ENCODE measurements around the gene PBXIP1. TPM values are rescaled to one million over a fixed set of nuclear protein-coding genes. Genes with fewer than 3 reads are reported as not detected.

The PBXIP1 gene
- polyA plus RNA-seq, 1 donor (not counting 4 experiments of a cell fraction or from before 2014, with no cell fraction given): 15.6 TPM

- Histone ChIP-seq H3K4me1 (ENCODE audit: control insufficient read depth, extremely low read depth, insufficient read depth, low read length) (no peaks in the 10 kb centered on the region), H3K9me3 (ENCODE audit: control insufficient read depth, low read depth, low read length) (no peaks in the 10 kb centered on the region), H3K9me1 (ENCODE audit: control insufficient read depth, extremely low read depth, insufficient read depth, low read length) (no peaks in the 10 kb centered on the region), H3K36me3 (ENCODE audit: control insufficient read depth in 2 of 2, extremely low read depth in 1 of 2, insufficient read depth in 2 of 2, low read length in 2 of 2) (peaks cover 20 to 21% of the 10 kb centered on the region in 2 experiments), H3K9ac (ENCODE audit: control insufficient read depth, extremely low read depth, insufficient read depth, low read length) (no peak overlapping the region), H4K20me1 (ENCODE audit: control insufficient read depth, extremely low read depth, insufficient read depth, low read length) (peaks cover 3% of the 10 kb centered on the region), H3K27ac (ENCODE audit: control insufficient read depth, insufficient read depth, low read length) (no peak overlapping the region), H3K4me2 (ENCODE audit: control insufficient read depth, extremely low read depth, insufficient read depth, low read depth, low read length) (no peak overlapping the region), H3K4me3 (ENCODE audit: control insufficient read depth in 2 of 3, extremely low read depth in 1 of 3, insufficient read depth in 2 of 3, low read depth in 1 of 3, low read length in 3 of 3) (no peak overlapping the region), H3K79me2 (ENCODE audit: control insufficient read depth, insufficient read depth, low read length) (peaks cover 17% of the 10 kb centered on the region), H3K27me3 (ENCODE audit: control insufficient read depth, extremely low read depth, insufficient read depth, low read length) (no peaks in the 10 kb centered on the region), H2AFZ (ENCODE audit: control insufficient read depth, low read length) (no peak overlapping the region)
- FAIRE-seq (no peak), DNase-seq (ENCODE audit: low read depth, low spot score) (no peak)
- dilution Hi-C loops (cut with MboI; ENCODE audit: extremely low pct_ligation_motif_present, low sequenced_read_pairs): no loop called here
- peak in 2 of 3 experiments; percentile 7 to 33 for TF ChIP-seq CTCF (optimal IDR thresholded peaks at IDR 0.05 in 1 of 3, IDR thresholded peaks at IDR 0.05 in 1 of 3, conservative IDR thresholded peaks at IDR 0.05 in 1 of 3; ENCODE audit: extremely low read depth in 1 of 3, insufficient read depth in 2 of 3, low read length in 3 of 3)
- TF ChIP-seq EZH2 (IDR thresholded peaks at IDR 0.05; ENCODE audit: low read length): no peak
These were observed 37.0 kb upstream of the PBXIP1 start for GRCh38 chr1:154992721-154993571.

- H3K9me3 ChIP-seq (ENCODE audit: control insufficient read depth, low read depth, low read length): no peaks in the 10 kb centered on the region
- H2AFZ ChIP-seq (ENCODE audit: control insufficient read depth, low read length): no peak overlapping the region
- no peak overlapping the region for H3K4me2 ChIP-seq (ENCODE audit: control insufficient read depth, extremely low read depth, insufficient read depth, low read depth, low read length)
- H4K20me1 ChIP-seq (ENCODE audit: control insufficient read depth, extremely low read depth, insufficient read depth, low read length): peaks cover 3% of the 10 kb centered on the region
- no peak for FAIRE-seq
- H3K4me3 ChIP-seq (ENCODE audit: control insufficient read depth in 2 of 3, extremely low read depth in 1 of 3, insufficient read depth in 2 of 3, low read depth in 1 of 3, low read length in 3 of 3): no peak overlapping the region
- peaks cover 23% of the 10 kb centered on the region for H3K79me2 ChIP-seq (ENCODE audit: control insufficient read depth, insufficient read depth, low read length)
- H3K9me1 ChIP-seq (ENCODE audit: control insufficient read depth, extremely low read depth, insufficient read depth, low read length): no peaks in the 10 kb centered on the region
- no peak overlapping the region for H3K9ac ChIP-seq (ENCODE audit: control insufficient read depth, extremely low read depth, insufficient read depth, low read length)
- dilution Hi-C loops (cut with MboI; ENCODE audit: extremely low pct_ligation_motif_present, low sequenced_read_pairs): no loop called here
- no peak overlapping the region for H3K27ac ChIP-seq (ENCODE audit: control insufficient read depth, insufficient read depth, low read length)
- DNase-seq (ENCODE audit: low read depth, low spot score): no peak
- TF ChIP-seq EZH2 (IDR thresholded peaks at IDR 0.05; ENCODE audit: low read length): no peak
- no peaks in the 10 kb centered on the region for H3K27me3 ChIP-seq (ENCODE audit: control insufficient read depth, extremely low read depth, insufficient read depth, low read length)
- H3K4me1 ChIP-seq (ENCODE audit: control insufficient read depth, extremely low read depth, insufficient read depth, low read length): no peaks in the 10 kb centered on the region
- peaks cover 23 to 26% of the 10 kb centered on the region in 2 experiments for H3K36me3 ChIP-seq (ENCODE audit: control insufficient read depth in 2 of 2, extremely low read depth in 1 of 2, insufficient read depth in 2 of 2, low read length in 2 of 2)
These were observed 34.4 kb upstream of the PBXIP1 start for GRCh38 chr1:154990276-154990675.
